GM12892 (cell line): ENCODE measurements around the gene SIAH3.

Experiments used
- DNase-seq: peaks from one replicate; pipeline ENCODE4 v3.0.0; 2011; ENCODE audit not compliant: insufficient read length
- FAIRE-seq: peaks from 2 replicates; lab custom pipeline; 2011; peaks lifted over from hg19 to GRCh38; lab: Jason Lieb, UNC
- POLR2A ChIP-seq: IDR thresholded peaks from 2 replicates; pipeline ENCODE4 v1.6.1; 2011; ENCODE audit warnings: low read depth, low read length, control low read depth
- POLR2AphosphoS5 ChIP-seq: IDR thresholded peaks from 2 replicates; pipeline ENCODE4 v1.6.1; 2011; ENCODE audit warnings: low read depth, low read length, control low read depth
- TAF1 ChIP-seq: IDR thresholded peaks from 2 replicates; pipeline ENCODE4 v1.6.1; 2011; ENCODE audit warnings: low read depth, mild to moderate bottlenecking, control low read depth, low read length, borderline replicate concordance

The SIAH3 gene

DNA sequence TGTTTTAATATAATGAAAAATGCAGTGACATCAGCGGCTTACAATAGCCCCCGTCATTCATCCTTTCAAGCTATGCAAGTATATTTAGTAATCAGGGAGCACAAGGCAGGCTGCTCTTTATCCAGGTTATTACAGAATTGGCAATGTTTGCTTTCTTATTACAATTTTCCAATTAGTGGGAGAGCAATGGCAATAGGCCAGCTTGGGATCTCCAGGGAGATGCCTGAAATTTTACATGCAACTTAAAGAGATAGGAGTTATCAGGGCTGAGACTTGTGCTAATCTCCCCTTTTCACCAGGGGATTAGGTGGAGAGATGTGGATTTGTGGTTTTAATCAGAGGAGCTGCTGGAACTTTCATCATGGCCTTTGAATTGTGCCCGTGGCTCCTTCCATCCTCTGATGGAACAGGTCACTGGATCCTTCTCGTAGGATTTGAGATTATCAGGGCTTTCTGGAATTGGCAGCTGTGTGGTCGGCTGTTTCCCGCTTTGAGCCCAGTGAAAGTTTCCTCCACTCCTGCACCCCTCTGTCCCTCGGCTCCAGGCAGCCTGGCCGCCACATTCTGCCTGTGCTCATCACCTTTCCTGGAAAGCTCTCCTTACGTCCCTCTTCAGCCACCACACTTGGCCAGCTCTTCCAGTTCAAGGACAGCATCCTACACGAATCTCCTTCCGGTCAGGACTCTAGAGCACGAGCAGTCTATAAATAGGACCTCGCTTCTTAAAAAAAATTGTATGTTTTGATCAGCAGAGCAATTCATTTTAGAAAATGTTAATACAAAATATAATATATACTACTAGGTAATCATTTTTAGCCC lies 102.4 kb downstream of the SIAH3 start:
- DNase-seq (no peak), FAIRE-seq (no peak)
- no peak for TF ChIP-seq TAF1
- no peak for TF ChIP-seq POLR2AphosphoS5
- TF ChIP-seq POLR2A: no peak

DNA sequence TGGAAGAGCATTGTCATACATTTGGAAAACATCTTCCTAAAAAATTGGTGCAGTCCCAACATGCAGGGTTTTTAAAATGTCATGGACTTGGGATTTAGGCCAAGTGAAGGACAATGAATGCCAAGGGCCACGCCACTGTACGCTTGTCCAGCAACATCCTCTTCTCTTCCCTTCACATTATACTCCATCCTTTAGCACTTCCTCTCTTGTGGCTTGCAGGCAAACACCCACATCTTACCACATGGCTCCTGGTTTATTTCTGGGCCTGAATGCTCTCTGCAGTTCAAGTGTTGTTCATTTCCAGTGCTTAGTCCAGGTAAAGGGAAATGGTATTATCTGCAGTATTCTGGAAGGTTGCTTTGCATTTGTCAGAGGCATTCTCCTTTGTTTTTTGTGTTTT lies 104.5 kb downstream of the SIAH3 start:
- FAIRE-seq (no peak), DNase-seq (no peak)
- TF ChIP-seq POLR2A (no peak), TAF1 (no peak), POLR2AphosphoS5 (no peak)

DNA sequence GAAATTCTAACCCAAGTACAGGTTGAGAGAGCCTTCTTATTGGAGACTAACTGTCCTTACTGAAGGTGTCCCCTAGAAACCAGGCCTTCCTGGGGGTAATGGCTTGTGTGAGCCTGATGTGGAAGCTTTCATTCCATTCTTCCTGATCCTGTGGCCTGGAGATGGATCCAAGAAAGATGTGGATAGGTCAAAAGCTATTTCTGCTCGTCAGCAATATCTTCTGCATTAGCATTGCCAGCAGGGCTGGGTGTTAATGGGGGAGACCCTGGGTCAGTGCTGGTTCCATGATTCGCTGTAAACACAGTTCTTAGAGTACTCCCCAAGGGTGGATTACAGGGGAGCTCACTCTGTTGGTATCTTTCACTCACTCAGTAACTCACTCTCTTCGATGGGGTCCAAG lies 106.6 kb downstream of the SIAH3 start:
- FAIRE-seq: no peak
- no peak for DNase-seq
- TF ChIP-seq TAF1 (no peak), POLR2AphosphoS5 (no peak), POLR2A (no peak)

DNA sequence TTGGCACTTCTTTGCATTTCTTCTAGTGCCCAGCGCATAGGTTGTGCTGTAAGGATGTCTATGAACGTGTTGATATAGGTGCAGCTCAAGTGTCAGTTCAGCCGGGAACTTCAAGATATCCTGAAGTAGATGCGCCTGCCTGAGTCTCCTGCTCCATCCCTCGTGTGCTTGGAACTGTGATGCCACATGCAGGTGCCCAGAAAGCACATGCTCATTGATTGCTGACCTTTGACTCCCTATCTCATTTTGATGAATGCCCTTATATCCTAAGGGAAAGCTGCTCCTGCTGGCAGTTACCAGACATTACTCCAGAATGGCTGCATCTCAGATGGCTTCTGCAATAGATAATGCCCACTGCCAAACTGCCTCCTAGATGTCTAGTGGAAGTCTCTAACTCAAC lies 108.6 kb downstream of the SIAH3 start:
- TF ChIP-seq POLR2A: no peak
- TF ChIP-seq TAF1: no peak
- TF ChIP-seq POLR2AphosphoS5: no peak
- DNase-seq (no peak), FAIRE-seq (no peak)

DNA sequence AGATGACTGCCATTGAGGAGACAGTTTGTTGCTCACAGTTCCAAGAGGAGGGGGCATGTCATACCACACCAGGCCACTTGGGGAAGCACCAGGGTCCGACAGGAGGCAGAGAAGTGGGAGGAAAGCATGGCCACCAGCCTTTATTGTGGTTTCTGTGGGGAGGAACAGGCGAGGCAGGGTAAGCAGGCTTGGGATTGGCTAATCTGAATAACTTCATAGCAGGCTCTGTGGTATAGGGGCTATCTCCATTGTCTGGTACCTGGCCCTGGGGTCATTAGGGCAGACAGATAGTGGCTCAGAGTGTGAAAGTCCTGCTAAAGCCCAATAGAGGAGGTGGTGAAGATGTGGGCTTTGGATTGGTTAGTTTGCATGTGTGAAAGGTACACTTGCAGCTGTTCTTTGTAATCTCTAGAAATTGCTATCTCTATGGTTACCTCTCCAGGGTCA lies 114.0 kb downstream of the SIAH3 start:
- no peak for FAIRE-seq
- DNase-seq: no peak

DNA sequence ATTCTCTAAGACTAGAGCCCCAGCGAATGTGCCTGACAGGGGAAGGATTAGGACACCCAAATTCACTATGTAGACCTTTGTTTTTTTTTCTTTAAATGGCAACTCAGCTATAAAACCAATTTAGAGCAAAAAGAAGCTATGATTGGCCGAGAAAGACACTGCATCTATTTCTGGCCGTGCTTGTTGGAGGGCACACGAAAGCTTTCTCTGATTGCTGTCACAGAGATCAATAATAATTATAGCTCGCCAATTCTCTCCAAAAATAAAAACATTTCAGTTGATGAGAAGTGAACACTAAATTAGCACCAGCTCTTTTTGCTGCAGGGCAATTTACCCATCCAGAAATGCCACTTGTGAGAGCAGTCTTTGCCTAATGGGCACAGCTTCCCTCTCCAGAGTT lies 118.2 kb downstream of the SIAH3 start:
- no peak for TF ChIP-seq POLR2AphosphoS5
- no peak for TF ChIP-seq TAF1
- TF ChIP-seq POLR2A: no peak
- FAIRE-seq (no peak), DNase-seq (no peak)

More for the DNA sequence above, 114.0 kb downstream of the SIAH3 start:
- TF ChIP-seq POLR2A: no peak
- no peak for TF ChIP-seq POLR2AphosphoS5
- TF ChIP-seq TAF1: no peak

DNA sequence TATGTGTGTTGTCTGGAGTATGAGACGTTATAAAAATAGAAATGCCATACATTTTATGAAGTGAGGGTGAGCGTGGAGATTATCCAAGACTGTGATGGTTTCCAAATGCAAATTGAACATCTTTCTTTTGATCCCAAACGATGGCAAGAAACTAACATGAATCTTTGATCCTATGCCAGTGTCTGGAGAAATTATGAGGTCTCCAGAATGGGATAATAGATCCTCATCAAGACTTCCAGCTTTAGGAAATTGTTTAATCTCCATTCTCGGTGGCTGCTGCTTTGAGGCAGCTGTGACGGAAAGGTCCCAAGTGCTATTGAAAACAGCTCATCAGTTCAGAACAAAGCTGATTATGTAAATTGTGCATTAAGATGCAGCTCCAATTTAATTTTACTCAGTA lies 118.6 kb downstream of the SIAH3 start:
- TF ChIP-seq TAF1: no peak
- TF ChIP-seq POLR2AphosphoS5: no peak
- no peak for FAIRE-seq

DNA sequence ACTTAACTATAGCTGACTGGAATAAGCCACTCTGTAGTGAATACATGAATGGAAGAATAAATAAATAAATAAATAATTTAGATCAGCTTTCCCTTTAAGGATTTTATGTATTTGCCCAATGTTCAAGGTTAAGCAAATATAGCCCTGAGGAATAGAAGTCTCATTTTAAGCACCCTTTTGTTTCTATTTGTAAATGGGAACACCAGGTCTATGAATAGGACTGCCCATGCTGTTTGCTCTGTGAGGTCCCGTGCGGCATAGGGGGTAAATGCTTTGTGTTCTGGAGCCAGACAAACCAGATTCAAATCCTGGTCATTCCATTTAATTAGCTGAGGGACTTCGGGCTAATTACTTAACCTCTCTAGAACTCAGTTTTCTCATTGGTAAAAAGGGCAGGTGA lies 120.1 kb downstream of the SIAH3 start:
- FAIRE-seq: no peak
- no peak for DNase-seq

More for the DNA sequence above, 118.6 kb downstream of the SIAH3 start:
- no peak for DNase-seq

DNA sequence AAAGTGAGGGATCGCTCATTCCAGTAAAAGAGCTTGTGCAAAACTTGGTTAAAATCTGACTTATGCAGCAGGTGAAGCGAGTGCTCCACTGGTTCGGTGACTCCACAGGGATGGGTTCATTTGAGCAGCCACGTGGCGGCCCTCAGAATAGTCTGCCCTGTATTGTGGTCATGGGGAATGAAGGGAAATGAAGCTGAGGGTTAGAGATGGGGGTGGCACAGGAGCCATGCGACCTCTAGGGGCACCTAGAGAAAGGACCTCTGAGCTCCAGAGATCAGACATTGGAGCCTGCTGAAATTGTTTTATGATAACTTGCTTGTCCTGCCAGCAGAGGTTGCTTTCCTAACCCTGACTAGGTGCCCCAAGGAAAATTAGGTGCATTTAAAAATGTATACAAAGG lies 122.8 kb downstream of the SIAH3 start:
- peak; percentile 70 for FAIRE-seq
- no peak for DNase-seq
- no peak for TF ChIP-seq POLR2A
- TF ChIP-seq TAF1: no peak
- no peak for TF ChIP-seq POLR2AphosphoS5

More for the DNA sequence above, 120.1 kb downstream of the SIAH3 start:
- TF ChIP-seq TAF1 (no peak), POLR2AphosphoS5 (no peak)
